ENCODE measurements around the gene NAA38. TPM values are rescaled to one million over a fixed set of nuclear protein-coding genes. Genes with fewer than 3 reads are reported as not detected.
A peak's percentile ranks its signal among the peaks of the same experiment; 100 is the strongest.

Gene NAA38
- total RNA-seq, 2 donors from 2014 or later: 26.8 to 30.3 TPM

- no peak for DNase-seq
- no peak for ATAC-seq
- Mint-ChIP-seq H3K27ac (peak overlapping the region; percentile 81), H3K27me3 (no peaks in the 10 kb centered on the region), H3K36me3 (ENCODE audit: low read depth) (no peaks in the 10 kb centered on the region), H3K4me1 (peaks cover 13% of the 10 kb centered on the region), H3K4me3 (peak overlapping the region; percentile 39)
- H3K9me3 ChIP-seq (ENCODE audit: control insufficient read depth, low read length, poor library complexity, severe bottlenecking): no peaks in the 10 kb centered on the region
Measured at GRCh38 chr17:7852919-7853690, 4.3 kb downstream of the NAA38 start.

- Mint-ChIP-seq H3K27ac (peak overlapping the region; percentile 81), H3K4me1 (peaks cover 13% of the 10 kb centered on the region), H3K36me3 (ENCODE audit: low read depth) (no peaks in the 10 kb centered on the region), H3K4me3 (peak overlapping the region; percentile 82), H3K27me3 (no peaks in the 10 kb centered on the region)
- no peak for DNase-seq
- no peak for ATAC-seq
- no peaks in the 10 kb centered on the region for H3K9me3 ChIP-seq (ENCODE audit: control insufficient read depth, low read length, poor library complexity, severe bottlenecking)
Measured at GRCh38 chr17:7852262-7852670, 5.1 kb downstream of the NAA38 start.

- H3K36me3 Mint-ChIP-seq (ENCODE audit: low read depth): no peaks in the 10 kb centered on the region
- peak; percentile 84 for ATAC-seq
- DNase-seq: peak; percentile 92 to 96 (median 94)
- H3K27me3 Mint-ChIP-seq: no peaks in the 10 kb centered on the region
- peak overlapping the region; percentile 81 for H3K27ac Mint-ChIP-seq
- no peaks in the 10 kb centered on the region for H3K9me3 ChIP-seq (ENCODE audit: control insufficient read depth, low read length, poor library complexity, severe bottlenecking)
- H3K4me3 Mint-ChIP-seq: peak overlapping the region; percentile 82
- peaks cover 13% of the 10 kb centered on the region for H3K4me1 Mint-ChIP-seq
Measured at GRCh38 chr17:7851438-7852261, 5.7 kb downstream of the NAA38 start.

GRCh38 chr17:7850701-7851437 lies 6.5 kb downstream of the NAA38 start:
- peaks cover 15% of the 10 kb centered on the region for H3K4me1 Mint-ChIP-seq
- no peaks in the 10 kb centered on the region for H3K36me3 Mint-ChIP-seq (ENCODE audit: low read depth)
- H3K9me3 ChIP-seq (ENCODE audit: control insufficient read depth, low read length, poor library complexity, severe bottlenecking): no peaks in the 10 kb centered on the region
- no peaks in the 10 kb centered on the region for H3K27me3 Mint-ChIP-seq
- peak overlapping the region; percentile 82 for H3K4me3 Mint-ChIP-seq
- H3K27ac Mint-ChIP-seq: peak overlapping the region; percentile 81
- DNase-seq (peak in 1 of 3 donors; percentile 13), ATAC-seq (peak; percentile 4)

- H3K36me3 Mint-ChIP-seq (ENCODE audit: low read depth): no peaks in the 10 kb centered on the region
- peak overlapping the region; percentile 61 for H3K4me3 Mint-ChIP-seq
- DNase-seq (no peak), ATAC-seq (no peak)
- H3K4me1 Mint-ChIP-seq: peaks cover 17% of the 10 kb centered on the region
- H3K9me3 ChIP-seq (ENCODE audit: control insufficient read depth, low read length, poor library complexity, severe bottlenecking): no peaks in the 10 kb centered on the region
- no peaks in the 10 kb centered on the region for H3K27me3 Mint-ChIP-seq
- peak overlapping the region; percentile 21 for H3K27ac Mint-ChIP-seq
Measured at GRCh38 chr17:7849751-7850504, 7.4 kb downstream of the NAA38 start.

GRCh38 chr17:7849130-7849750 lies 8.1 kb downstream of the NAA38 start:
- Mint-ChIP-seq H3K36me3 (ENCODE audit: low read depth) (no peaks in the 10 kb centered on the region), H3K4me1 (peaks cover 20% of the 10 kb centered on the region), H3K27me3 (no peaks in the 10 kb centered on the region), H3K4me3 (peak overlapping the region; percentile 61), H3K27ac (peak overlapping the region; percentile 21)
- ATAC-seq: no peak
- DNase-seq: no peak
- H3K9me3 ChIP-seq (ENCODE audit: control insufficient read depth, low read length, poor library complexity, severe bottlenecking): no peaks in the 10 kb centered on the region

GRCh38 chr17:7848739-7849129 lies 8.6 kb downstream of the NAA38 start:
- H3K9me3 ChIP-seq (ENCODE audit: control insufficient read depth, low read length, poor library complexity, severe bottlenecking): no peaks in the 10 kb centered on the region
- Mint-ChIP-seq H3K36me3 (ENCODE audit: low read depth) (no peaks in the 10 kb centered on the region), H3K4me3 (no peak overlapping the region), H3K27me3 (no peaks in the 10 kb centered on the region), H3K4me1 (peaks cover 24% of the 10 kb centered on the region), H3K27ac (no peak overlapping the region)
- ATAC-seq: no peak
- DNase-seq: no peak

GRCh38 chr17:7848131-7848579 lies 9.2 kb downstream of the NAA38 start:
- Mint-ChIP-seq H3K36me3 (ENCODE audit: low read depth) (no peaks in the 10 kb centered on the region), H3K4me3 (peak overlapping the region; percentile 19), H3K27me3 (no peaks in the 10 kb centered on the region), H3K27ac (no peak overlapping the region), H3K4me1 (peaks cover 29% of the 10 kb centered on the region)
- DNase-seq: no peak
- H3K9me3 ChIP-seq (ENCODE audit: control insufficient read depth, low read length, poor library complexity, severe bottlenecking): no peaks in the 10 kb centered on the region
- no peak for ATAC-seq

- DNase-seq: no peak
- peaks cover 40% of the 10 kb centered on the region for H3K4me1 Mint-ChIP-seq
Measured at GRCh38 chr17:7846765-7847661, 10.3 kb downstream of the NAA38 start.

GRCh38 chr17:7846063-7846735 lies 11.2 kb downstream of the NAA38 start:
- Mint-ChIP-seq H3K4me1 (peaks cover 38% of the 10 kb centered on the region), H3K4me3 (peak overlapping the region; percentile 100), H3K27ac (peak overlapping the region; percentile 100), H3K27me3 (no peaks in the 10 kb centered on the region), H3K36me3 (ENCODE audit: low read depth) (peaks cover 8% of the 10 kb centered on the region)
- H3K9me3 ChIP-seq (ENCODE audit: control insufficient read depth, low read length, poor library complexity, severe bottlenecking): no peaks in the 10 kb centered on the region
- ATAC-seq (no peak), DNase-seq (no peak)

More at GRCh38 chr17:7846765-7847661, 10.3 kb downstream of the NAA38 start:
- no peak overlapping the region for H3K27ac Mint-ChIP-seq
- peak overlapping the region; percentile 100 for H3K4me3 Mint-ChIP-seq
- no peak for ATAC-seq
- H3K9me3 ChIP-seq (ENCODE audit: control insufficient read depth, low read length, poor library complexity, severe bottlenecking): no peaks in the 10 kb centered on the region
- peaks cover 5% of the 10 kb centered on the region for H3K36me3 Mint-ChIP-seq (ENCODE audit: low read depth)
- H3K27me3 Mint-ChIP-seq: no peaks in the 10 kb centered on the region

All from T-helper 17 cell (primary cell).